HL-60 (cell line): ENCODE data around the gene SIDT2.
A peak's percentile ranks its signal among the peaks of the same experiment; 100 is the strongest.

Experiments
- CTCF ChIP-seq: IDR thresholded peaks from one replicate; pipeline ENCODE4 v1.5.1; 2011; ENCODE audit warnings: low read length, control low read depth, inconsistent platforms; ENCODE audit not compliant: insufficient read depth
- POLR2AphosphoS5 ChIP-seq: IDR thresholded peaks from 2 replicates; pipeline ENCODE4 v1.6.1; 2012; ENCODE audit warnings: low read depth
- REST ChIP-seq: IDR thresholded peaks from 2 replicates; pipeline ENCODE4 v1.6.1; 2012; ENCODE audit warnings: low read depth; ENCODE audit not compliant: insufficient replicate concordance

GRCh38 chr11:117144477-117145392 is 33.8 kb upstream of the SIDT2 start:
- no peak for TF ChIP-seq CTCF
- no peak for TF ChIP-seq POLR2AphosphoS5
- TF ChIP-seq REST = peak; percentile 5
